Brain microvascular endothelial cell (primary cell): ENCODE data around the gene PPARG.

Source experiments
- DNase-seq: peaks from one replicate; pipeline ENCODE4 v3.0.0-alpha.2; 2020
- H3K27ac ChIP-seq: fragments of 250-450 bp; sonication (Bioruptor Pico); 2 replicates; pipeline ENCODE4 v1.5.1; 2020; ENCODE audit warnings: mild to moderate bottlenecking, moderate library complexity
- H3K27me3 ChIP-seq: fragments of 250-450 bp; sonication (Bioruptor Pico); replicated peaks from 2 replicates; pipeline ENCODE4 v1.5.1; 2020; ENCODE audit warnings: mild to moderate bottlenecking
- H3K36me3 ChIP-seq: fragments of 250-450 bp; sonication (Bioruptor Pico); replicated peaks from 2 replicates; pipeline ENCODE4 v1.5.1; 2020; ENCODE audit warnings: mild to moderate bottlenecking
- H3K4me3 ChIP-seq: 2 replicates; pipeline ENCODE4 v1.5.1; 2011; ENCODE audit warnings: low read depth, mild to moderate bottlenecking, control low read depth, low read length, moderate library complexity
- in situ Hi-C: cut with HindIII; loops from 2 replicates; pipeline ENCODE4 v1.10.0; 2017; ENCODE audit warnings: low sequenced_read_pairs, low pct_ligation_motif_present
- TF ChIP-seq, protein P1 (sequence below): IDR thresholded peaks from 2 replicates; pipeline ENCODE4 v1.5.1; 2011; ENCODE audit warnings: low read depth, mild to moderate bottlenecking, moderate library complexity, low read length, control low read depth, inconsistent platforms; ENCODE audit errors: missing control alignments

Gene PPARG

DNA sequence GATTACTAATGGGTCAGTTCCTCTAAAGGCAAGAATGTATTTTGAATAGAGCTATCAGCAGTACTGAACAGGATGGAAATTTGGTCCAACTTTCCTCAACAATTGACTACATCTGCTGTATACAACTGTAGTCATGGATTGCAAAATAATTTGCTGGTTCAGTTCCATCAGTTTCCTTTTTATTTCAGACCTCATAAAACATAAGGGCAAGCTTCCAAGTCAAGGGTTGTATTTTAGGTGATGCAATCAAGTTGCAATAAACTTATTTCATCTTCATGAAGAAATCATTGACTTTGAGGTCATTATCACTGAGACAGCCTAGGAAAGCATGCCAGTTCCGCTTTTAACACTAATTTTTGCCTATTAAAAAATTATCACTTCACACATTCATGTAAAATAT lies 105.0 kb downstream of the PPARG start:
- in situ Hi-C loops, result no loop called here

DNA sequence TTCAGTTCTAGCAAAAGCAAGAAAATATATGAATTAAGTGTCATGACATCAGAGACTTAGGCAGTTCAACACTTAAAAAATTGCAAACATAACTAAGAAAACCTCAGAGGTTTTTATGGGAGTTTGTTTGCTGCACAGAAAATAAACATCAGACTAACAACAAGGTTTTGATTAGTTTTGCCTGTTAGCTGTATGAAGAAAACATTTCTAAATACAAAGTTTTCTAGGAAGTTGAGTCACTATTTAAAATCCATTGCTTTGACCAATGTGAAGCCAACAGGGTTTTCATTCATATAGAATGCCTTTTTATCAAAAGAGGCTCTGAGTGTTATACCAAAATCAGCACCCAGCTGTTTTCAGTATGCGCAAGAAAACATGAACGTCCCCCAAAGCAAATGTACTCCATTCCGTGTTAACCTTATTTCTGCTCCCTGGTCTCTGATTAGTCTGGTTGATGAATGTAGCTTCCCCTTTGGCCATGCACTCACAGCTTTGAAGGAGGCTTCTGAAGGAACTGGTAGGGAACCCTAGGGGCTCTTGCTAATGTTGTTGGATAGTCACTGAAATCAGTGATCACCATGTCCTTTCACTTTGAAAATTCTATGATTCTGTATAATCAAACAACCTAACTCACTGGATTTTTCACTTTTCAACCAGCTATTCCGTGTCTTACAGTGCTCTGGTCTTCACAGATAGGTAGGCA lies 105.8 kb downstream of the PPARG start:
- H3K27me3 ChIP-seq, result no peaks in the 10 kb centered on the region
- H3K27ac ChIP-seq, result no peak overlapping the region
- H3K4me3 ChIP-seq, result no peak overlapping the region
- in situ Hi-C loops, result no loop called here
- DNase-seq, result no peak
- TF ChIP-seq, protein P1, sequence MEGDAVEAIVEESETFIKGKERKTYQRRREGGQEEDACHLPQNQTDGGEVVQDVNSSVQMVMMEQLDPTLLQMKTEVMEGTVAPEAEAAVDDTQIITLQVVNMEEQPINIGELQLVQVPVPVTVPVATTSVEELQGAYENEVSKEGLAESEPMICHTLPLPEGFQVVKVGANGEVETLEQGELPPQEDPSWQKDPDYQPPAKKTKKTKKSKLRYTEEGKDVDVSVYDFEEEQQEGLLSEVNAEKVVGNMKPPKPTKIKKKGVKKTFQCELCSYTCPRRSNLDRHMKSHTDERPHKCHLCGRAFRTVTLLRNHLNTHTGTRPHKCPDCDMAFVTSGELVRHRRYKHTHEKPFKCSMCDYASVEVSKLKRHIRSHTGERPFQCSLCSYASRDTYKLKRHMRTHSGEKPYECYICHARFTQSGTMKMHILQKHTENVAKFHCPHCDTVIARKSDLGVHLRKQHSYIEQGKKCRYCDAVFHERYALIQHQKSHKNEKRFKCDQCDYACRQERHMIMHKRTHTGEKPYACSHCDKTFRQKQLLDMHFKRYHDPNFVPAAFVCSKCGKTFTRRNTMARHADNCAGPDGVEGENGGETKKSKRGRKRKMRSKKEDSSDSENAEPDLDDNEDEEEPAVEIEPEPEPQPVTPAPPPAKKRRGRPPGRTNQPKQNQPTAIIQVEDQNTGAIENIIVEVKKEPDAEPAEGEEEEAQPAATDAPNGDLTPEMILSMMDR, result no peak
- H3K36me3 ChIP-seq, result no peaks in the 10 kb centered on the region

More for the DNA sequence above, 105.0 kb downstream of the PPARG start:
- Histone ChIP-seq H3K27me3 (no peaks in the 10 kb centered on the region), H3K27ac (no peak overlapping the region), H3K36me3 (no peaks in the 10 kb centered on the region), H3K4me3 (no peak overlapping the region)
- TF ChIP-seq, protein P1, result no peak
- DNase-seq, result no peak

DNA sequence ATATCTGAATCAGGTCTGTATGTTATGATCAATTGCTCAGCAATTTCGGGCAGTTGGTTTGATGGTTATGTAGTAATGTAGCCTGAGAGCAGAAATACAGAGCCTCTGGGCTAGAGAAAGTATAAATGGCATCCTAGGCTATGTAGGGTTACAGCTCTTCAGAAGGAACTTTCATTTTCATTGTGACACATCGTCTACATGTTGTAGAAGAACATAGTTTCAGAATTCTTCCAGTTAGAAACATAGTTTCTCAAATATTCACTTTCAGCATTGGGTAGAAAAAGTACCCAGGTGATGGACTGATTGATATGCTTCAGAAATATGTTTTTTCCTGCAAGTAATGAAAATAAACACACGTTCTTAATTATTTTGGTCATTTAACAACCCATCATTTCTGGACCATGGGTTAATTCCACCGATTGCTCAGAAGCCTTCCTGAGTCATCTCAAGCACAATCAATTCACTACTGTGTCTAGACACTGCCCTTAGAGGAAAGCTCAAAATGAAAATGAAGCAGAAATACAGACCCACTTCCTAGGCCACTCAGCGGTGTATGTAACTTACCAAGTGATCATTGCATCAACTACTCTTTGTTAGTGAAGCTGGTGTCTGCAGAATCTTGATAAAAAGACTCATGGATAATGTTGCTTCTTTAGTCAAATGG lies 106.6 kb downstream of the PPARG start:
- no peak for DNase-seq
- in situ Hi-C loops, result no loop called here
- TF ChIP-seq, protein P1, result no peak
- no peak overlapping the region for H3K27ac ChIP-seq
- no peaks in the 10 kb centered on the region for H3K36me3 ChIP-seq
- H3K27me3 ChIP-seq, result no peaks in the 10 kb centered on the region
- no peak overlapping the region for H3K4me3 ChIP-seq

DNA sequence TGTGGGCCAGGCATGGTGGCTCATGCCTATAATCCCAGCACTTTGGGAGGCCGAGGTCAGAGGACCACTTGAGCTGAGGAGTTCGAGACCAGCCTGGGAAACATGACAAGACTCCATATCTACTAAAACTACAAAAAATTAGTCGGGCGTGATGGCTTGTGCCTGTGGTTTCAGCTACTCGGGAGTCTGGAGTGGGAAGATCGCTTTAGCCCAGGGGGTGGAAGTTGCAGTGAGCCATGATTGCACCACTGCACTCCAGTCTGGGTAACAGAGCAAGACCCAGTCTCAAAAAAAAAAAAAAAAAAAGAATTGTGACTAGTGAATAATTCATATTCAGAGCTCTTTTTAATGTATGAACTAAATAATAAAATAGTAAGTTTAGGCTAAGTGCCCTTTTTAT lies 107.6 kb downstream of the PPARG start:
- Histone ChIP-seq H3K27me3 (no peaks in the 10 kb centered on the region), H3K36me3 (no peaks in the 10 kb centered on the region), H3K4me3 (no peak overlapping the region), H3K27ac (no peak overlapping the region)
- no peak for DNase-seq
- in situ Hi-C loops, result no loop called here
- TF ChIP-seq, protein P1, result no peak

DNA sequence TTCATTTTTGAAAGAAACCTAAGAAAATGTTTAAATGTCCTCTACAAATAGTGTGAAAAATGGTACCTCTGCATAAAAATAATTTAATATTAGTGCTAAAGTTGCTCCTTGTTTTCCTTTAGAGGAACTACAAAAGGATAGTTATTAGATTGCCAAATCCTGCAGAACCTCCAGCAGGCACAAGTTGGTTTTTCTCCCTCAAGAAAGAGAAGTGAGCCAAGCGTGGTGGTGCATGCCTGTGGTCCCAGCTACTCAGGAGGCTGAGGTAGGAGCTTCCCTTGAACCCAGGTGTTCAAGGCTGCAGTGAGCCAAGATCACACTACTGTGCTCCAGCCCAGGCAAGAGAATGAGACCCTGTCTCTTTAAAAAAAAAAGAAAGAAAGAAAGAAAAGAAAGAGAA lies 110.4 kb downstream of the PPARG start:
- Histone ChIP-seq H3K4me3 (no peak overlapping the region), H3K36me3 (no peaks in the 10 kb centered on the region), H3K27ac (no peak overlapping the region), H3K27me3 (no peaks in the 10 kb centered on the region)
- TF ChIP-seq, protein P1, result no peak
- in situ Hi-C loops, result no loop called here
- no peak for DNase-seq
